ENCODE measurements around the gene NCKAP5L. TPM values are rescaled to one million over a fixed set of nuclear protein-coding genes. Genes with fewer than 3 reads are reported as not detected.

The NCKAP5L gene
- total RNA-seq, 1 experiment from 2014 or later, result 19.5 TPM

- Histone ChIP-seq H3K27me3 (replicated peaks; ENCODE audit: control insufficient read depth, insufficient read depth, low read length) (no peaks in the 10 kb centered on the region), H3K9me3 (no peaks in the 10 kb centered on the region), H3K4me3 (ENCODE audit: low read depth, low read length) (no peak overlapping the region), H3K4me1 (0 out of 2 replicates have a peak, but pooled peaks cover 5% of the 10 kb centered on the region), H3K36me3 (ENCODE audit: control insufficient read depth, insufficient read depth, low read length) (no peaks in the 10 kb centered on the region)
- Mint-ChIP-seq H3K27ac (ENCODE audit: unreplicated experiment) (no peak overlapping the region), H3K4me3 (ENCODE audit: unreplicated experiment) (no peak overlapping the region), H3K4me1 (ENCODE audit: low read depth, unreplicated experiment) (no peaks in the 10 kb centered on the region), H3K9me3 (ENCODE audit: unreplicated experiment) (peaks cover 36% of the 10 kb centered on the region), H3K27me3 (ENCODE audit: insufficient read depth, unreplicated experiment) (no peaks in the 10 kb centered on the region), H3K36me3 (ENCODE audit: insufficient read depth, unreplicated experiment) (peaks cover 7% of the 10 kb centered on the region)
- intact Hi-C loops (cut with micrococcal nuclease; ENCODE audit: unreplicated experiment), result no loop called here
- BruUV-seq (replicated peaks), result no TSS peak
- DNase-seq, result no peak
- POLR2A ChIA-PET, result no interaction called here
- TF ChIP-seq CTCF (IDR thresholded peaks at IDR 0.05; ENCODE audit: insufficient read depth in 1 of 2, low read depth in 1 of 2, low read length in 1 of 2, severe bottlenecking in 1 of 2, unreplicated experiment in 1 of 2), result no peak
- CTCF ChIA-PET, result no interaction called here
Observed at GRCh38 chr12:49876070-49876469, 47.9 kb upstream of the NCKAP5L start.

- no peaks in the 10 kb centered on the region for H3K27me3 Mint-ChIP-seq (ENCODE audit: insufficient read depth, unreplicated experiment)
- no peak for DNase-seq
- H3K9me3 Mint-ChIP-seq (ENCODE audit: unreplicated experiment), result peaks cover 29% of the 10 kb centered on the region
- ChIA-PET POLR2A (no interaction called here), CTCF (interaction anchor here (0.5 kb wide), 1 partner anchor 308 kb away, joined by 4 read pairs; no protein-coding TSS in a partner anchor)
- no TSS peak for BruUV-seq (replicated peaks)
- no peaks in the 10 kb centered on the region for H3K27me3 ChIP-seq (replicated peaks; ENCODE audit: control insufficient read depth, insufficient read depth, low read length)
- H3K36me3 Mint-ChIP-seq (ENCODE audit: insufficient read depth, unreplicated experiment), result peaks cover 7% of the 10 kb centered on the region
- H3K4me1 Mint-ChIP-seq (ENCODE audit: low read depth, unreplicated experiment), result peaks cover 3% of the 10 kb centered on the region
- TF ChIP-seq CTCF (IDR thresholded peaks at IDR 0.05; ENCODE audit: insufficient read depth in 1 of 2, low read depth in 1 of 2, low read length in 1 of 2, severe bottlenecking in 1 of 2, unreplicated experiment in 1 of 2), result no peak
- intact Hi-C loops (cut with micrococcal nuclease; ENCODE audit: unreplicated experiment), result no loop called here
- peaks cover 5% of the 10 kb centered on the region for H3K4me1 ChIP-seq
- no peak overlapping the region for H3K4me3 Mint-ChIP-seq (ENCODE audit: unreplicated experiment)
- no peak overlapping the region for H3K27ac Mint-ChIP-seq (ENCODE audit: unreplicated experiment)
- no peaks in the 10 kb centered on the region for H3K9me3 ChIP-seq
- H3K4me3 ChIP-seq (ENCODE audit: low read depth, low read length), result no peak overlapping the region
- no peaks in the 10 kb centered on the region for H3K36me3 ChIP-seq (ENCODE audit: control insufficient read depth, insufficient read depth, low read length)
Observed at GRCh38 chr12:49875115-49875720, 47.0 kb upstream of the NCKAP5L start.

- Mint-ChIP-seq H3K27me3 (ENCODE audit: insufficient read depth, unreplicated experiment) (no peaks in the 10 kb centered on the region), H3K4me3 (ENCODE audit: unreplicated experiment) (no peak overlapping the region), H3K36me3 (ENCODE audit: insufficient read depth, unreplicated experiment) (peaks cover 7% of the 10 kb centered on the region), H3K27ac (ENCODE audit: unreplicated experiment) (no peak overlapping the region), H3K4me1 (ENCODE audit: low read depth, unreplicated experiment) (peaks cover 8% of the 10 kb centered on the region), H3K9me3 (ENCODE audit: unreplicated experiment) (peaks cover 20% of the 10 kb centered on the region)
- ChIA-PET POLR2A (no interaction called here), CTCF (interaction anchor here (0.5 kb wide), 1 partner anchor 307 kb away, joined by 4 read pairs; no protein-coding TSS in a partner anchor)
- peaks cover 14% of the 10 kb centered on the region for H3K4me1 ChIP-seq
- intact Hi-C loops (cut with micrococcal nuclease; ENCODE audit: unreplicated experiment), result no loop called here
- TF ChIP-seq CTCF (IDR thresholded peaks at IDR 0.05; ENCODE audit: insufficient read depth in 1 of 2, low read depth in 1 of 2, low read length in 1 of 2, severe bottlenecking in 1 of 2, unreplicated experiment in 1 of 2), result no peak
- H3K9me3 ChIP-seq, result no peaks in the 10 kb centered on the region
- BruUV-seq (replicated peaks), result no TSS peak
- no peak for DNase-seq
- H3K27me3 ChIP-seq (replicated peaks; ENCODE audit: control insufficient read depth, insufficient read depth, low read length), result no peaks in the 10 kb centered on the region
- no peak overlapping the region for H3K4me3 ChIP-seq (ENCODE audit: low read depth, low read length)
- no peaks in the 10 kb centered on the region for H3K36me3 ChIP-seq (ENCODE audit: control insufficient read depth, insufficient read depth, low read length)
Observed at GRCh38 chr12:49874142-49874897, 46.1 kb upstream of the NCKAP5L start.

All from Caco-2 (cell line).